HEK293T (cell line): ENCODE results near the gene ZNF287.

Experiments used
- ARNT ChIP-seq: fragments of 450-650 bp; IDR thresholded peaks from 2 replicates; pipeline ENCODE4 v1.6.1; 2017; ENCODE audit warnings: mild to moderate bottlenecking
- BHLHE40 ChIP-seq: fragments of 450-650 bp; IDR thresholded peaks from 2 replicates; pipeline ENCODE4 v1.6.1; 2016; ENCODE audit warnings: mild to moderate bottlenecking, moderate library complexity, borderline replicate concordance
- CTBP1 ChIP-seq: fragments of 450-650 bp; IDR thresholded peaks from 2 replicates; pipeline ENCODE4 v1.6.1; 2016; ENCODE audit warnings: borderline replicate concordance
- ELF4 ChIP-seq: fragments of 450-650 bp; IDR thresholded peaks from 2 replicates; pipeline ENCODE4 v1.6.1; 2017; ENCODE audit warnings: antibody characterized with exemption
- FOXA1 ChIP-seq: fragments of 450-650 bp; IDR thresholded peaks from 2 replicates; pipeline ENCODE4 v1.6.1; 2016; ENCODE audit warnings: mild to moderate bottlenecking
- FOXK2 ChIP-seq: fragments of 450-650 bp; IDR thresholded peaks from 2 replicates; pipeline ENCODE4 v1.6.1; 2016; ENCODE audit warnings: mild to moderate bottlenecking
- L3MBTL2 ChIP-seq: fragments of 450-650 bp; conservative IDR thresholded peaks from 2 replicates; pipeline ENCODE4 v1.6.1; 2016; ENCODE audit warnings: mild to moderate bottlenecking
- NFRKB ChIP-seq: fragments of 450-650 bp; IDR thresholded peaks from 2 replicates; pipeline ENCODE4 v1.6.1; 2016; ENCODE audit warnings: mild to moderate bottlenecking, moderate library complexity
- SUZ12 ChIP-seq: fragments of 450-650 bp; IDR thresholded peaks from 2 replicates; pipeline ENCODE4 v1.6.1; 2016; ENCODE audit warnings: mild to moderate bottlenecking
- TARDBP ChIP-seq: fragments of 450-650 bp; IDR thresholded peaks from 2 replicates; pipeline ENCODE4 v1.6.1; 2016

DNA sequence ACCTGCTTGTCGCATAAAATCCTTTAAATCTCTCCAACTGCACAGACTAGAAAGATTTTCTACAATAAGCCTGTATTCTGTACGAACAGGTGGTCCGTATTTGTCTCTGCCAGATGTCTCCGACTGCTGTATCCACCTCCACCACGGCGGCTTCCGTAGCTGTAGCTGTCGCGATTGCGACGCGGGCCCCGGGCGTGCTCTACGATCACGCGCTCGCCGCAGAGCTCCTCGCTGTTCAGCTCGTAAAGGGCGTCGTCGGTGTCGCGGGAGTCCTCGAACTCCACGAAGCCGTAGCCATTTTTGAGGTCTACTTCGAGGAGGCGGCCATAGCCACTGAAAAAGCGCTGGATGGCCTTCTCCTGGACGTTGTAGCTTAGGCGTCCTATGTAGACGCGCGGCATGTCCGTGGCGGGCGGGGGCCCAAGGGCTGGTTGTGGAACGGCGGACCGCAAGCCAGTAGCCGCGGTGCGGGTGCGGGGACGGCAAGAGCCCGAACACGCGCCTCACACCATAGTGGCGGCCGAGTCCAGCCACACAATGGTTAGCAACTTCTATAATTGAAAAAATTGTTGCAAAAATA lies 48.6 kb upstream of the ZNF287 start:
- TF ChIP-seq SUZ12 (no peak), NFRKB (no peak), ARNT (no peak), CTBP1 (no peak), FOXK2 (no peak), TARDBP (no peak), L3MBTL2 (no peak), FOXA1 (no peak), BHLHE40 (no peak), ELF4 (no peak)
